ENCODE data around the gene SYNM.

DNA sequence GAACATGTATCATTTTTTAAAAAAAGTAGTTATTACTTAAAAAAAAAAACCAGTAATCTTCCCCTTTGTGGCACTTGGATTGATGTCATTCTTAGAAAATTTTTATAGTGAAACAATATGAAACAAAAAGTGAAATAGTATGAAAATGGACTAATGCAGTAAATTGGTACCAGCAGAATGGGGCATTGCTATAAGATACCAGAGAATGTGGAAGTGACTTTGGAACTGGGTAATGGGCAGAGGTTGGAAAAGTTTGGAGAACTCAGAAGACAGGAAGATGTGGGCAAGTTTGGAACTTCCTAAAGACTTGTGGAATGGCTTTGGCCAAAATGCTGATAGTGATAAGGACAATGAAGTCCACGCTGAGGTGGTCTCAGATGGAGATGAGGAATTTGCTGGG, 77.9 kb downstream of the SYNM start:
- TF ChIP-seq EZH2phosphoT487 (IDR thresholded peaks at IDR 0.05; ENCODE audit: low read depth, severe bottlenecking, unreplicated experiment): no peak
- no peak for TF ChIP-seq CTCF (IDR thresholded peaks at IDR 0.05; ENCODE audit: poor library complexity)
- TF ChIP-seq EZH2 (IDR thresholded peaks at IDR 0.05; ENCODE audit: borderline replicate concordance): no peak

All from hepatocyte (in vitro differentiated cells).